GM21367 (cell line): ENCODE data around the gene TNFSF12.

Experiments
- ATAC-seq: cut with Tn5 transposase; IDR thresholded peaks from one replicate; pipeline ENCODE4 v1.9.1; 2021; ENCODE audit not compliant: unreplicated experiment

Gene TNFSF12

GRCh38 chr17:7563115-7563869, 14.4 kb downstream of the TNFSF12 start:
- ATAC-seq, result no peak

GRCh38 chr17:7569571-7569970, 20.7 kb downstream of the TNFSF12 start:
- no peak for ATAC-seq

GRCh38 chr17:7570351-7570750, 21.5 kb downstream of the TNFSF12 start:
- ATAC-seq, result no peak

GRCh38 chr17:7572338-7572587, 23.4 kb downstream of the TNFSF12 start:
- no peak for ATAC-seq

GRCh38 chr17:7572588-7573323, 23.9 kb downstream of the TNFSF12 start:
- ATAC-seq, result peak; percentile 76

- ATAC-seq, result no peak
These were observed 24.6 kb downstream of the TNFSF12 start for GRCh38 chr17:7573324-7574080.

- ATAC-seq, result no peak
These were observed 25.5 kb downstream of the TNFSF12 start for GRCh38 chr17:7574176-7574953.

GRCh38 chr17:7575481-7575883, 26.6 kb downstream of the TNFSF12 start:
- no peak for ATAC-seq

GRCh38 chr17:7575959-7576358, 27.1 kb downstream of the TNFSF12 start:
- no peak for ATAC-seq

GRCh38 chr17:7576432-7576937, 27.6 kb downstream of the TNFSF12 start:
- no peak for ATAC-seq

GRCh38 chr17:7577327-7578199, 28.7 kb downstream of the TNFSF12 start:
- no peak for ATAC-seq

- ATAC-seq, result peak; percentile 29
These were observed 30.4 kb downstream of the TNFSF12 start, which contains the start of gene CD68 for GRCh38 chr17:7579001-7579833. CD68 (plus strand) TSS chr17:7579638; CDS start chr17:7579678, 40 bp downstream.

GRCh38 chr17:7579834-7580603, 31.2 kb downstream of the TNFSF12 start:
- no peak for ATAC-seq

- no peak for ATAC-seq
These were observed 32.0 kb downstream of the TNFSF12 start for GRCh38 chr17:7580604-7581575.

GRCh38 chr17:7582396-7583252, 33.8 kb downstream of the TNFSF12 start:
- ATAC-seq, result no peak
